Cortex of kidney (tissue), 1 donor: ENCODE results near the gene EPHB2.
"Not testable (repeated sequence)": the region's sequence is repeated elsewhere in the genome, so short reads cannot be mapped to it uniquely, and the experiment has no call there.

Source experiments
- DNase-seq: peaks from one replicate; lab custom pipeline; 2025; lab: John Stamatoyannopoulos, UW

EPHB2 gene

GRCh38 chr1:22838965-22839364, 128.3 kb downstream of the EPHB2 start:
- no peak for DNase-seq

GRCh38 chr1:22839806-22840205, 129.2 kb downstream of the EPHB2 start:
- DNase-seq = no peak

DNA sequence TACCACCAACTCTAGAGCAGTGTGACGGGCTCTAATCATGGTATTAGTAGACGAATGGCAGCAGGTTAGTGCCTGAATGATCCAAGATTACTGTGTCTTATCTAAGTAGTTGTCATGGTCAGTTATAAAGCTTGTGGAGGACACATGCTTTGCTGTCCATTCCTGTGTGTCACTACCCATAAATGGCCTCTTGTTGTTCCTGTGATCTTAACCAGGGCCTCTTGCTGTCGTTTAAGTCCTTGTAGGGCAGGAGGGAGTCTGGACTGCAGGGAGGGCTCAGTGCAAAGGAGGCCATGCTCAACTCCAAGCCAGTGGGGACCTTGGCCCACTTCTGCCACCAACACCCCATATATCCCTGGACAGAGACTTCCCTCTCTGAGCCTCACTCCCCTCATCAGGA, 130.5 kb downstream of the EPHB2 start:
- DNase-seq = no peak

DNA sequence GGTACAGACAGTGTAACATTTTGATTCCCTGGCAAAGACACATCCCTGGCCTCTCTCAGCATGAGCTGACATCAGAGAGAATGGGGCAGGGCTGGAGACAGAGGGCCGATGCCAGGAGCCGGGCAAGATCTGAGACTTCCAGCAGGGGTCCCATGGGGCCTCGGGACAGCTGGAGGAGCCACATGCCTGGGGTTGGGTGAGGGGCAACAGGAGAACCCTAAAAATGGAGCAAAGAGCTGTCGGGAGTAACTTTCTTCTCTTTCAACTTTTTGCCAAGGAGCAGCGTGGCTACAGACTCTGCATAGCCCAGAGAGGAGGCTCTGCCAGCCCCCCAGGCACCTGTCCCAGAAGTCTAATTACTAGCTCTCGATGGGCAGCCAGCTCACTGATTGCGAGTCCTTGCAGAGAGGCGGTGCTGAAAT, 131.2 kb downstream of the EPHB2 start:
- no peak for DNase-seq

DNA sequence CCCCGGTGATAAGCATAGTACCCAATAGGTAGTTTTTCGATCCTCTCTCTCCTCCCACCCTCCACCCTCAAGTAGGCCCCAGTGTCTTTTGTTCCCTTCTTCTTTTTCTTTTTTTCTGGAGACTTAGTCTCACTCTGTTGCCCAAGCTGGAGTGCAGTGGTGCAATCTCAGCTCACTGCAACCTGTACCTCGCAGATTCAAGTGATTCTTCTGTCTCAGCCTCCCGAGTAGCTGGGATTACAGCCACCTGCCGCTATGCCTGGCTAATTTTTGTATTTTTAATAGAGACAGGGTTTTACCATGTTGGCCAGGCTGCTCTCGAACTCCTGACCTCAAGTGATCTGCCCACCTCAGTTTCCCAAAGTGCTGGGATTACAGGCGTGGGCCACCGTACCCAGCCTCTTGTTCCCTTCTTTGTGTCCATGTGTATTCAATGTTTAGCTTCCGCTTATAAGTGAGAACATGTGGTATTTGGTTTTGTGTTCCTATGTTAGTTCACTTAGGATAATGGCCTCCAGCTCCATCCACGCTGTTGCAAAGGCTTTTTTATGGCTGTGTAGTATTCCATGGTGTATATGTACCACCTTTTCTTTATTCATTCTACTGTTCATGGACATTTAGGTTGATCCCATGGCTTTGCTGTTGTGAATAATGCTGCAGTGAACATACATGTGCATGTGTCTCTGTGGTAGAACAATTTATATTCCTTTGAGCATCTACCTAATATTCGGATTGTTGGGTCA, 133.0 kb downstream of the EPHB2 start:
- not testable (repeated sequence) for DNase-seq

- DNase-seq = no peak
Observed at GRCh38 chr1:22844621-22845020, 134.0 kb downstream of the EPHB2 start.

DNA sequence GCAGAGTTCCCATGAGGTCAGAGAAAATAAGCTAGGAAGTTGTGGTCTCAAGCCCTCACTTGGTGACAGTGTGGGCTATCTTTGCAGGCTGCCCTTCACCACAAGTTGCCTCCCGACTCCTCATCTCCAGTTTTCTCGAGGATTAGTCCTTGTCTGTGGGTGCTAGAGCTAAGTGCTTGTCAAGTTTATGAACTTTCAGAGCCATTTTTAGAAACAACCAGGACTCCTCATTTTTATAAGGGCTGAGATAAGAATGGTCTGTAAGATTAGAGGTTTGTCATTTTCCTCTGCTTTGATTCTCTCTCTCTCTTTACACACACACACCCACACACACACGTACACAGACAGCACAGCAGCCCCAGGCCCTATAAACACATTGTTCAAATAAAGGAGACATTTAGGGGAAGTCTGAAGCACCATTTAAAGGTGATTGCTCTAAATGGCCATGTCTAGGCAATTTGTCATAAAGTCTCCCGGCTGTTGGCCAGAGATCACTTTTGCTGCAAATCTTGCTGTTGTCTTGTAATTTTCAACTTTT, 134.8 kb downstream of the EPHB2 start:
- no peak for DNase-seq

GRCh38 chr1:22846458-22846857, 135.8 kb downstream of the EPHB2 start:
- no peak for DNase-seq

DNA sequence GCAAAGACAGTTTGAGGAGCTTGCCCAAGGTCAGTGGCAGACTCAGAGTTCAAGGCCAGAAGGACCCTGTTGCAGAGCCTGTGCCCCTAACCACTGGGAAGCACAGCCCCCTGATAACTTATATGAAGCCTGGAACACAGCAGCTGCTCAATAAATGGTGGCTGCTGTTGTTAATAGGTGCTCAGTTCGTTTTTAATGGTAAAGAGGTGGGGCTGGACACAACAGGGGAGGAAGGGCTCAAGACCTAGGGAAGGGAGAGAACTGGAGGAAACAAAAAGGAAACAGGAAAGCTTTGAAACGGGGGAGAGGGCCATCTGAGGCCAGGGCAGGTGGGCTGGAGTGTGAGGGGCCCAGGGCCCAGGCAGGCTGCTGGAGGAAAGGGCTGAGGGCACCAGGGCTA, 136.6 kb downstream of the EPHB2 start:
- no peak for DNase-seq

DNA sequence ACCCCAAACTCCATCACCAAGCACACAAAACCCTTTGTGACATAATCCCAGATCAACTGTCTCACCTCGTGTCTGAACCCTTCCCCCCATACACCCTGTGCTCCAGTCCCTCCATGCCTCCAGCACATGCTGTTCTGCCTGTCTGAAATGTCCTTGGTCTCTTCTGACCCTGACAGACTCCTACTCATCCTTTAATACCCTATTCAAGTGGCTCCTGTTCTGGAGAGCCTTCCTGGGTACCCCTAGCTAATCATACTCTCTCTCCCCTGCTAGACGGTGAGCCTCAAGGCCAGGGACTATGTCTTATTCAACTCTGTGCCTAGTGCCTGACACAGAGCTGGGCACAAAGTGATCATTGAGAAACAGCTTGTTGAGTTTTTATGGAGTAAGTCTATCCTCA, 137.1 kb downstream of the EPHB2 start:
- no peak for DNase-seq

GRCh38 chr1:22848405-22848804, 137.8 kb downstream of the EPHB2 start:
- DNase-seq = no peak

- DNase-seq = no peak
Observed at GRCh38 chr1:22849770-22850169, 139.1 kb downstream of the EPHB2 start.

DNA sequence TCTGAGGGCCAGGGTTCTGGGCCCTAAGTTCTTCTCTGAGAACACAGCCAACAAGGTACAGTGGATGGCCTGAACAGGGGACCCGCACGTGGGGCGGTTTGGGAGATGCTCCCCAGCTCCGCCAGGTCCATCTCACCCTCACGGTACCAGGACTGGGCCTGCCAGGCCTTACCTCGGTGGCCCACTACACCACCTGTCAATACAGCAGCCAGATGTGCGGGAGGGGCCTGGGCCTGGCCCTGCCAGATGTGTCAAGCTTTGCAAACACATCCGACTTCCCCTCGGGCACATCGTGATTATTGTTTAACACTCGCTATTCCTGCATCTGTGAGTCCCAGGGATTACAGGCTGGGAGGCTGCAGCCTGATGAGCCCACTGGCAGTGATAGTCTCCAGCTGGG, 139.6 kb downstream of the EPHB2 start:
- DNase-seq = no peak

DNA sequence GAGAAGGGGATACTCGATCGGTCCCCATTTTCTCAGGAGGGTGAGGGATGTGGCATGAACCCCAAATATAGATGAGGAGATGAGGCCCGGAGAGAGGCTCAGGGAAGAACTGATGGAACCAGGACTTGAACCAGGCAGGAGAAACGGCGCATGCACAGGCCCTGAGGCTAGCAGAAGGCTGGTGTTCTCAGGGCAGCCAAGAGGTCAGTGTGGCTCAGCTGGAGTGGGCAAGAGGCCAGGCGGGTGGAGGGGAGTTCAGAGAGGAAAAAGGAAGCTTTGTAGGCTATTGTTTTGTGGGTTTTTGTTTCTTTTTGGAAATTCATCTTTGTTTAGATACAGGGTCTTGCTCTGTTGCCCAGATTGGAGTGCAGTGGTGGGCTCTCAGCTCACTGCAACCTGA, 140.0 kb downstream of the EPHB2 start:
- DNase-seq = no peak

- no peak for DNase-seq
Observed at GRCh38 chr1:22851517-22851916, 140.9 kb downstream of the EPHB2 start.

GRCh38 chr1:22852144-22852655, 141.6 kb downstream of the EPHB2 start:
- no peak for DNase-seq

- DNase-seq = no peak
Observed at GRCh38 chr1:22853651-22854185, 143.1 kb downstream of the EPHB2 start.

GRCh38 chr1:22854688-22855565, 144.3 kb downstream of the EPHB2 start:
- no peak for DNase-seq

GRCh38 chr1:22855668-22856606, 145.3 kb downstream of the EPHB2 start:
- DNase-seq = no peak

GRCh38 chr1:22857661-22858060, 147.0 kb downstream of the EPHB2 start:
- DNase-seq = no peak

DNA sequence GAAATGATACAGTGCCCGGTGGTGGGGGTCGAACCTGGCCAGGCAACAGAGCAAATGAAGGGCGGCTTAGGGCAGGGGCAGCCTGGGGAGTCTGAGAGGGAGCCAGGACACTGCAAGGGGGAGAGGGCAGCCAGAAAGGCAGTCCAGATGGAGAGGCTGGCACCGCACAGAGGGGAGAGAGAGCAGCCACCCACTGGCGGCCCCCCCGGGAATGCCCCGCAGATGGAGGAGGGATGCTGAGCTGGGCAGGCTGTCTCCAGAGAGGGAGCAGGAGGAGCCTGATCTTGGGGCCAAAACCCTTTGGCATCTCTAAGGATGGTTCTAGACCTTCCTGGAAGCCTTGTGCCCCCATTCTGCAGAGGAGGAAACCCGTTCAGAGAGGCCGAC, 149.8 kb downstream of the EPHB2 start:
- DNase-seq = no peak
